GM21786 (cell line): Measurements from ENCODE around the gene OR51B5.
"Not testable (repeated sequence)": the region's sequence is repeated elsewhere in the genome, so short reads cannot be mapped to it uniquely, and the experiment has no call there.

Experiments used
- ATAC-seq: cut with Tn5 transposase; IDR thresholded peaks from one replicate; pipeline ENCODE4 v1.9.1; 2021; ENCODE audit not compliant: unreplicated experiment

Gene OR51B5

GRCh38 chr11:5343474-5344335, at the start of gene OR51B5:
TSS of gene OR51B5 (minus strand) at chr11:5343524. CDS start at chr11:5343524, 0 bp downstream.
- no peak for ATAC-seq

- no peak for ATAC-seq
Measured at GRCh38 chr11:5390210-5390609, 46.9 kb upstream of the OR51B5 start.

GRCh38 chr11:5384335-5384734, 41.0 kb upstream of the OR51B5 start:
- ATAC-seq, result no peak

GRCh38 chr11:5383576-5383975, 40.3 kb upstream of the OR51B5 start, which contains the start of gene OR51M1:
TSS of gene OR51M1 (plus strand) at chr11:5383812. CDS start at chr11:5389399, 5,587 bp downstream.
- ATAC-seq, result no peak

GRCh38 chr11:5380740-5381342, 37.5 kb upstream of the OR51B5 start:
- ATAC-seq, result peak; percentile 91

GRCh38 chr11:5369789-5370188, 26.5 kb upstream of the OR51B5 start:
- ATAC-seq, result peak; percentile 62

- ATAC-seq, result peak; percentile 58
Measured at GRCh38 chr11:5368502-5369043, 25.2 kb upstream of the OR51B5 start.

GRCh38 chr11:5367448-5368074, 24.2 kb upstream of the OR51B5 start:
- no peak for ATAC-seq

- ATAC-seq, result no peak
Measured at GRCh38 chr11:5366856-5367255, 23.5 kb upstream of the OR51B5 start.

- ATAC-seq, result not testable (repeated sequence)
Measured at GRCh38 chr11:5366365-5366764, 23.0 kb upstream of the OR51B5 start.

GRCh38 chr11:5364214-5364613, 20.9 kb upstream of the OR51B5 start:
- ATAC-seq, result no peak

GRCh38 chr11:5363679-5364078, 20.4 kb upstream of the OR51B5 start:
- no peak for ATAC-seq

- ATAC-seq, result no peak
Measured at GRCh38 chr11:5362017-5362625, 18.8 kb upstream of the OR51B5 start.

- ATAC-seq, result not testable (repeated sequence)
Measured at GRCh38 chr11:5356031-5356430, 12.7 kb upstream of the OR51B5 start.

GRCh38 chr11:5351208-5351607, 7.9 kb upstream of the OR51B5 start, which contains the start of gene OR51B6:
TSS of gene OR51B6 (plus strand) at chr11:5351508. CDS start at chr11:5351508, 0 bp downstream.
- no peak for ATAC-seq

- no peak for ATAC-seq
Measured at GRCh38 chr11:5349550-5349949, 6.2 kb upstream of the OR51B5 start.

- ATAC-seq, result no peak
Measured at GRCh38 chr11:5348551-5349194, 5.3 kb upstream of the OR51B5 start.

GRCh38 chr11:5345831-5346230, 2.5 kb upstream of the OR51B5 start:
- ATAC-seq, result no peak

- ATAC-seq, result peak; percentile 71
Measured at GRCh38 chr11:5339771-5340322, 3.5 kb downstream of the OR51B5 start.

GRCh38 chr11:5337253-5337652, 6.1 kb downstream of the OR51B5 start:
- peak; percentile 35 for ATAC-seq
